NOMO-1 treated with dmso at 0.1 percent for 144 hours (cell line): ENCODE measurements around the gene SREBF1.

Experiments used
- DNase-seq: peaks from one replicate; lab custom pipeline; 2025; ENCODE audit not compliant: unreplicated experiment; lab: John Stamatoyannopoulos, UW

Gene SREBF1

DNA sequence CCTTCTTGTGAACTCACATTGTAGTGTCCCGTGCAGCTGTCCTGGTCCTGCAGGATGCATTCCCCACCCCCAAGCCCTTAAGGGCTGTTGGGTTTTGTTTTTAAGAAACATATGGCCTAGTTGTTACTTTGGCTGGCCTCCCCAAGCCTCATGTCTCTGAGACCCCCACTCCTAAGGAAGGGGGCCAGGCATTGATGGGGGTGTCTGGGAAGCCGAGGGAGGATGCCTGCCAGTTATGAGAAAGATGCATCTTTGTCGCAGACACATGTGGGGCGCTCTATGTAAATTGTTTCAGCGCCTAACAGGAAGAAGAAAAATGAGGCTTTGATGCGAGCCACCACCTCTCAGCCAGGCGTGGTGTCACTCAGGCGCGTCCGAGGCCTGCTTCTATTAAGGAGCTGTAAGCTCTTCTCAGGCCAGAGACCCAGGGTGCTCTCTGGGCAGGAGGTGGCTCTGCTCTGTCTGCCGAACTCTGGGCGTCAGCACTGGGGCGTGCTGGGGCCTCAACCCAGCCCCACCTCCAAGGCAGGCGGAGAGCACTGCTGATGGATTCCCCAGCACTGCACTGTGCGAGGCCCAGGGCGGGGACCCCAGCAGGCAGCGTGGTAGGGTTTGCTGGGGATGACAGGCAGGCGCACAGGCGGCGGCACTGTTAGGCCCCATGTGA lies 70.6 kb downstream of the SREBF1 start:
- no peak for DNase-seq

DNA sequence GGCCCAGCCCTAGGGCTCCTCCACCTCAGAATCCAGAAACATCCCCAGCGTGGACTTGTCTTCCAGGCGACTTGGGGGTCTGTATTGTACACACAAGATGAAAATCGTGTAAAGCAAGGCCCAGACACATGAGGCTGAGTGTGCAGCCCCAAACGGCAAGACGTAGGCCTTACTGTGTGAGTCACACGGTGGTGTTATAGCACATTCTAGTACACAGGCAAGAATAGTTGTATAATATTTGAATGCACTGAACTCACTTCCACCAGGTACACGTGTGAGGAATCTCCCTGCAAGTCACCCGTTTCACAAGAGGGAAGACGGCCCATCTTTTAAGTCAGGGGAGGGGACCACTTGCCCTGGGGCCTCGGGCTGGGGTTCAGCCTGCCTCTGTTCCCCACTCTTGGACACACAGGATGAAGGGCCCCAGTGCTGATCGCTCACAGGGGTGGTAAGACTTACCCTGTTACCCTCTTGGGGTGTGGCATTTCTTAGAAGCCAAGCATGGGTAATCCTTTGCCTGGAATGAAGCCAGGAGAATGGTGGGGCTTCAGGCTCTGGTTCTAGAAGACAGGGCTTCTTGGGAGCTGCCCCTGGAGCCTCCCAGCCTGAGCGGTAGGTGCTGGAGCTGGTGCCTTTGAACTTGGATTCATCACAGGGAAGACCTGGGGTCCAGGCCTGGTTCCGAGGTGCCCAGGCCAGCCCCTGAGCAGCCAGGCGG lies 71.3 kb downstream of the SREBF1 start:
- DNase-seq, result no peak

DNA sequence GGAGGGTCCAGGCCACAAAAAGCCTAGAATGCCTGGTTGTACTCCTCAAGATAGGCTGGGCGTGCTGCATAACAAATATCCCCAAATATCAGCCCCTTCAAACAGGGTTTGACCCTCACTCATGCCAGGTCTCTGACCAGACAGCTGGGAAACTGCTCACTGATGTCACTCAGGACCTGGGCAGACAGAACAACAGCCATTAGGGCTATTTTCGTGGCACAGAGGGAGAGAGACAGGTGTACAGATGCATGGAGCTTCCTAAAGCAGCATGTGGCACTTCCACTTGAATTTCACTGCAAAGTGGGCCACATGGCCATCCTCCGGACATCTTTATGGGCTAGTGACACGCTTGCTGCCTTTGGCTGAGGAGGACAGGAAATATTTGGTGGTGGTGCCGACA lies 73.1 kb downstream of the SREBF1 start:
- no peak for DNase-seq

DNA sequence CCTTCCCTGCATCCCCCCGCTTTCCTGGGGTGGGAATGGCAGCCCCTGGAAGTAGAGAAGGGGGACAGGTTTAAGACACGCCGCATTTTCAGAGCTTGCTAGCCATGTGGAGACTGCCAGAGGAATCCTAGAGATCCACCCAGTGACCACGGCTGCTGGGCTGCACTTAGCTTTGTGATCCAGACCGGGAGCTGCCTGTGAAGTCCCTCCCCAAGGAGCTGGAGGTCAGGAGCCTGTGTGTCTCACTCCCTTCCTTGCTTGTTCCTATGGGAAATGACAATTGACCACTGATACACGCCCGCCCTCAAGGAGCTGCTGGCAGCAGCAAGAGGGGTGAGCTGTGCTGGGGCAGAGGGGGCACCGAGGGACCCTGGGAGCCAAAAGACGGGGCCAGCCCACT lies 73.7 kb downstream of the SREBF1 start:
- DNase-seq, result no peak

DNA sequence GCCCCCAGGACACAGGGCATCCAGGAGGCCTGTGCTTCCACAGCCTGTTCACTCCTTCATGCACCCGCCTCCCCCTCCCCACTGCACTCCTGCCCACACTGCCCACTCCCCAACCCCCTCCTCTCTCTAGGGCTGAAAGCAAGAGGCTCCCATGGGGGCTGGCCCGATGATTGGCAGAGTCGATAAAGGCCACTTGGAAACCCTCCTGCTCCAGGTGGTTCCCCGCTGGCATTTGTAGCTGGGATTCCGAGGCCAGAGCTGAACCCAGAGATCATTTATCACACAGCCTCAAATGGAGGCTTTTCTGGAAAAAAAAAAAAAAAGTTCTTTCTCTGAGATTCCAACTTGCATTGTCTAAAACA lies 74.1 kb downstream of the SREBF1 start:
- no peak for DNase-seq
